SK-N-SH treated with all-trans-retinoic acid at 6 μM for 48 hours (cell line): ENCODE measurements around the gene MYO3A.

Experiments
- ATAC-seq: fragments of 200-7000 bp; cut with Tn5 transposase; 3 replicates; pipeline ENCODE4 v1.9.1; 2020; ENCODE audit warnings: mild to moderate bottlenecking, moderate library complexity
- ARNTL ChIP-seq: fragments of 450-650 bp; formaldehyde crosslinking; IDR thresholded peaks from 2 replicates; pipeline ENCODE4 v1.5.0; 2020; ENCODE audit warnings: low read depth, mild to moderate bottlenecking, moderate library complexity, borderline replicate concordance
- BACH2 ChIP-seq: fragments of 250-450 bp; sonication (Bioruptor Pico); IDR thresholded peaks from 2 replicates; pipeline ENCODE4 v1.9.0; 2021; ENCODE audit warnings: mild to moderate bottlenecking, borderline replicate concordance
- CREB5 ChIP-seq: fragments of 250-450 bp; sonication (Bioruptor Pico); IDR thresholded peaks from 2 replicates; pipeline ENCODE4 v1.5.1; 2020; ENCODE audit warnings: low read depth, mild to moderate bottlenecking, moderate library complexity
- CSDC2 ChIP-seq: fragments of 250-450 bp; sonication (Bioruptor Pico); IDR thresholded peaks from 2 replicates; pipeline ENCODE4 v1.5.0; 2020; ENCODE audit warnings: mild to moderate bottlenecking, moderate library complexity
- CSRNP3 ChIP-seq: fragments of 250-450 bp; sonication (Bioruptor Pico); IDR thresholded peaks from 2 replicates; pipeline ENCODE4 v1.5.1; 2021; ENCODE audit warnings: mild to moderate bottlenecking, moderate library complexity
- ESRRG ChIP-seq: fragments of 250-450 bp; sonication (Bioruptor Pico); IDR thresholded peaks from 2 replicates; pipeline ENCODE4 v1.6.1; 2021; ENCODE audit warnings: mild to moderate bottlenecking
- GLIS3 ChIP-seq: fragments of 250-450 bp; sonication (Bioruptor Pico); IDR thresholded peaks from 2 replicates; pipeline ENCODE4 v1.5.0; 2020; ENCODE audit warnings: mild to moderate bottlenecking, moderate library complexity
- ISL1 ChIP-seq: fragments of 250-450 bp; sonication (Bioruptor Pico); IDR thresholded peaks from 2 replicates; pipeline ENCODE4 v2.1.2; 2022; ENCODE audit warnings: mild to moderate bottlenecking, moderate library complexity
- OSR1 ChIP-seq: fragments of 250-450 bp; sonication (Bioruptor Pico); IDR thresholded peaks from 2 replicates; pipeline ENCODE4 v1.8.0; 2022; ENCODE audit warnings: moderate library complexity, mild to moderate bottlenecking, inconsistent platforms
- PATZ1 ChIP-seq: fragments of 250-450 bp; sonication (Bioruptor Pico); IDR thresholded peaks from 2 replicates; pipeline ENCODE4 v1.8.0; 2020; ENCODE audit warnings: mild to moderate bottlenecking, moderate library complexity, borderline replicate concordance
- POU6F1 ChIP-seq: fragments of 250-450 bp; sonication (Bioruptor Pico); IDR thresholded peaks from 2 replicates; pipeline ENCODE4 v1.8.0; 2021; ENCODE audit warnings: low read depth, mild to moderate bottlenecking, moderate library complexity, borderline replicate concordance
- PPARA ChIP-seq: fragments of 250-450 bp; sonication (Bioruptor Pico); IDR thresholded peaks from 2 replicates; pipeline ENCODE4 v1.5.0; 2020; ENCODE audit warnings: mild to moderate bottlenecking, borderline replicate concordance
- RARB ChIP-seq: fragments of 250-450 bp; sonication (Bioruptor Pico); IDR thresholded peaks from 2 replicates; pipeline ENCODE4 v1.8.0; 2021; ENCODE audit warnings: mild to moderate bottlenecking, moderate library complexity
- SNAI2 ChIP-seq: fragments of 250-450 bp; sonication (Bioruptor Pico); IDR thresholded peaks from 2 replicates; pipeline ENCODE4 v1.5.0; 2020; ENCODE audit warnings: mild to moderate bottlenecking, moderate library complexity
- TCF4 ChIP-seq: fragments of 250-450 bp; sonication (Bioruptor Pico); IDR thresholded peaks from 2 replicates; pipeline ENCODE4 v1.8.0; 2021; ENCODE audit warnings: mild to moderate bottlenecking, moderate library complexity, borderline replicate concordance
- TOX ChIP-seq: fragments of 250-450 bp; sonication (Bioruptor Pico); IDR thresholded peaks from 2 replicates; pipeline ENCODE4 v1.8.0; 2021; ENCODE audit warnings: mild to moderate bottlenecking, moderate library complexity, borderline replicate concordance
- TSHZ2 ChIP-seq: fragments of 250-450 bp; sonication (Bioruptor Pico); IDR thresholded peaks from 2 replicates; pipeline ENCODE4 v1.5.0; 2020; ENCODE audit warnings: mild to moderate bottlenecking, moderate library complexity
- ZC3H10 ChIP-seq: fragments of 250-450 bp; sonication (Bioruptor Pico); IDR thresholded peaks from 2 replicates; pipeline ENCODE4 v1.5.1; 2021; ENCODE audit warnings: mild to moderate bottlenecking, moderate library complexity
- ZFP3 ChIP-seq: fragments of 250-450 bp; sonication (Bioruptor Pico); IDR thresholded peaks from 2 replicates; pipeline ENCODE4 v1.5.0; 2020; ENCODE audit warnings: mild to moderate bottlenecking, moderate library complexity
- ZFP30 ChIP-seq: fragments of 450-650 bp; formaldehyde crosslinking; IDR thresholded peaks from 2 replicates; pipeline ENCODE4 v1.5.0; 2022; ENCODE audit warnings: mild to moderate bottlenecking, moderate library complexity
- ZNF565 ChIP-seq: fragments of 450-650 bp; formaldehyde crosslinking; conservative IDR thresholded peaks from 2 replicates; pipeline ENCODE4 v1.5.0; 2020; ENCODE audit warnings: low read depth, mild to moderate bottlenecking, moderate library complexity
- ZNF70 ChIP-seq: fragments of 450-650 bp; formaldehyde crosslinking; IDR thresholded peaks from 2 replicates; pipeline ENCODE4 v1.5.0; 2020; ENCODE audit warnings: mild to moderate bottlenecking, moderate library complexity
- ZNF8 ChIP-seq: fragments of 450-650 bp; formaldehyde crosslinking; IDR thresholded peaks from 2 replicates; pipeline ENCODE4 v1.5.0; 2020; ENCODE audit warnings: mild to moderate bottlenecking, moderate library complexity

Gene MYO3A

GRCh38 chr10:26249681-26250080 lies 315.7 kb downstream of the MYO3A start:
- no peak for ATAC-seq
- TF ChIP-seq CSDC2 (CRISPR knock-in tag) (no peak), ZC3H10 (CRISPR knock-in tag) (no peak), ZNF565 (no peak), TOX (CRISPR knock-in tag) (no peak), SNAI2 (no peak), OSR1 (CRISPR knock-in tag) (no peak), TCF4 (CRISPR knock-in tag) (no peak), RARB (CRISPR knock-in tag) (no peak), PATZ1 (CRISPR knock-in tag) (no peak), POU6F1 (CRISPR knock-in tag) (no peak), CREB5 (CRISPR knock-in tag) (no peak), TSHZ2 (CRISPR knock-in tag) (no peak), PPARA (CRISPR knock-in tag) (no peak), CSRNP3 (CRISPR knock-in tag) (no peak), ZNF8 (no peak), BACH2 (CRISPR knock-in tag) (no peak), ISL1 (CRISPR knock-in tag) (no peak), ZFP3 (CRISPR knock-in tag) (no peak), GLIS3 (CRISPR knock-in tag) (no peak), ARNTL (CRISPR knock-in tag) (no peak)

- TF ChIP-seq OSR1 (CRISPR knock-in tag) (no peak), GLIS3 (CRISPR knock-in tag) (no peak), ISL1 (CRISPR knock-in tag) (no peak), SNAI2 (no peak), TCF4 (CRISPR knock-in tag) (no peak), TOX (CRISPR knock-in tag) (no peak), CREB5 (CRISPR knock-in tag) (no peak), POU6F1 (CRISPR knock-in tag) (no peak), ZNF565 (no peak), TSHZ2 (CRISPR knock-in tag) (no peak), BACH2 (CRISPR knock-in tag) (no peak), ZFP3 (CRISPR knock-in tag) (no peak), ZC3H10 (CRISPR knock-in tag) (no peak), RARB (CRISPR knock-in tag) (no peak), ARNTL (CRISPR knock-in tag) (no peak), ZNF70 (no peak), ZFP30 (CRISPR knock-in tag) (no peak), PPARA (CRISPR knock-in tag) (no peak), ESRRG (CRISPR knock-in tag) (no peak)
- ATAC-seq = no peak
These were observed 317.9 kb downstream of the MYO3A start for GRCh38 chr10:26251925-26252324.
